PC-9 (cell line): ENCODE data around the gene MAN2A1. TPM values are rescaled to one million over a fixed set of nuclear protein-coding genes. Genes with fewer than 3 reads are reported as not detected.

Experiments used
- BruUV-seq: library from RNA; stranded (reverse); fragments of 400-500 nt; replicated peaks from 2 replicates; lab custom pipeline; 2021; lab: Mats Ljungman, UMichigan
- CTCF ChIA-PET: fragments of 300-600 bp; sonication (Branson Sonifier 250); formaldehyde crosslinking; loops from one replicate; lab custom pipeline; 2022; ENCODE audit warnings: antibody characterized with exemption; lab: Charles Lee
- POLR2A ChIA-PET: fragments of 300-600 bp; sonication (Branson Sonifier 250); formaldehyde crosslinking; loops from one replicate; lab custom pipeline; 2022; ENCODE audit warnings: antibody characterized with exemption; ENCODE audit not compliant: unreplicated experiment; lab: Charles Lee
- DNase-seq, 2 experiments: peaks; one replicate each; pipeline versions ENCODE4 v3.0.0 to v3.0.0-alpha.2; 2015 to 2022; ENCODE audit warnings: mixed read lengths in 1 of 2
- H2AFZ ChIP-seq: fragments of 200-600 bp; sonication (generic); 2 replicates; pipeline ENCODE4 v1.8.1; 2017; ENCODE audit warnings: antibody characterized with exemption
- H3F3A ChIP-seq: fragments of 200-600 bp; sonication (generic); 2 replicates; pipeline ENCODE4 v1.8.1; 2017; ENCODE audit warnings: antibody characterized with exemption, mild to moderate bottlenecking, low read depth; ENCODE audit not compliant: insufficient read depth
- H3K27ac ChIP-seq: fragments of 200-600 bp; sonication (generic); 2 replicates; pipeline ENCODE4 v1.6.1; 2016; ENCODE audit warnings: mixed run types
- H3K27me3 ChIP-seq: fragments of 200-600 bp; sonication (generic); 2 replicates; pipeline ENCODE4 v1.6.1; 2016; ENCODE audit warnings: low read depth, mixed run types; ENCODE audit not compliant: insufficient read depth
- H3K36me3 ChIP-seq: fragments of 200-600 bp; sonication (generic); 2 replicates; pipeline ENCODE4 v1.6.1; 2016; ENCODE audit warnings: low read depth, mixed run types
- H3K4me1 ChIP-seq: fragments of 200-600 bp; sonication (generic); replicated peaks from 2 replicates; pipeline ENCODE4 v1.6.1; 2016; ENCODE audit warnings: mixed run types; ENCODE audit not compliant: insufficient read depth
- H3K4me2 ChIP-seq: fragments of 200-600 bp; sonication (generic); 2 replicates; pipeline ENCODE4 v1.6.1; 2017; ENCODE audit warnings: mixed run types
- H3K4me3 ChIP-seq: fragments of 200-600 bp; sonication (generic); 2 replicates; pipeline ENCODE4 v1.6.1; 2016; ENCODE audit warnings: mixed run types
- H3K79me2 ChIP-seq: fragments of 200-600 bp; sonication (generic); 2 replicates; pipeline ENCODE4 v1.6.1; 2017; ENCODE audit warnings: low read depth, mixed run types
- H3K9me2 ChIP-seq: fragments of 200-600 bp; sonication (generic); 2 replicates; pipeline ENCODE4 v1.8.1; 2017; ENCODE audit warnings: mild to moderate bottlenecking; ENCODE audit not compliant: insufficient read depth
- H3K9me3 ChIP-seq: fragments of 200-600 bp; sonication (generic); 2 replicates; pipeline ENCODE4 v1.8.1; 2016; ENCODE audit warnings: low read depth; ENCODE audit not compliant: insufficient read depth
- H4K20me1 ChIP-seq: fragments of 200-600 bp; sonication (generic); 2 replicates; pipeline ENCODE4 v1.8.1; 2017; ENCODE audit not compliant: insufficient read depth
- EZH2 ChIP-seq: fragments of 200-600 bp; sonication (generic); IDR thresholded peaks from 2 replicates; pipeline ENCODE4 v1.8.0; 2017; ENCODE audit warnings: antibody characterized with exemption, low read depth
- intact Hi-C: fragments of 100-400 bp; cut with micrococcal nuclease; formaldehyde crosslinking; loops from one replicate; pipeline ENCODE4 v1.10.0; 2022; ENCODE audit not compliant: unreplicated experiment
- total RNA-seq: library from RNA; stranded (reverse); gene quantifications from 2 replicates; pipeline ENCODE4 v1.2.3, GENCODE V29; 2021
- TF ChIP-seq, protein P1 (sequence below): fragments of 200-600 bp; sonication (generic); conservative IDR thresholded peaks from 2 replicates; pipeline ENCODE4 v1.6.1; 2017; ENCODE audit warnings: mixed run types, antibody characterized with exemption, mild to moderate bottlenecking, moderate library complexity

The MAN2A1 gene
- total RNA-seq, 1 experiment from 2014 or later, result 27.3 TPM

- Histone ChIP-seq H3K27ac (no peak overlapping the region), H2AFZ (no peak overlapping the region), H3K36me3 (no peaks in the 10 kb centered on the region), H3K27me3 (no peaks in the 10 kb centered on the region), H3K4me1 (no peaks in the 10 kb centered on the region), H3F3A (no peaks in the 10 kb centered on the region), H3K9me3 (no peaks in the 10 kb centered on the region), H3K4me3 (no peak overlapping the region), H3K79me2 (no peaks in the 10 kb centered on the region), H4K20me1 (no peaks in the 10 kb centered on the region), H3K4me2 (no peak overlapping the region), H3K9me2 (no peaks in the 10 kb centered on the region)
- CTCF ChIA-PET, result no interaction called here
- BruUV-seq, result no TSS peak
- no peak for DNase-seq
- POLR2A ChIA-PET, result no interaction called here
- no peak for TF ChIP-seq EZH2
- TF ChIP-seq, protein P1, sequence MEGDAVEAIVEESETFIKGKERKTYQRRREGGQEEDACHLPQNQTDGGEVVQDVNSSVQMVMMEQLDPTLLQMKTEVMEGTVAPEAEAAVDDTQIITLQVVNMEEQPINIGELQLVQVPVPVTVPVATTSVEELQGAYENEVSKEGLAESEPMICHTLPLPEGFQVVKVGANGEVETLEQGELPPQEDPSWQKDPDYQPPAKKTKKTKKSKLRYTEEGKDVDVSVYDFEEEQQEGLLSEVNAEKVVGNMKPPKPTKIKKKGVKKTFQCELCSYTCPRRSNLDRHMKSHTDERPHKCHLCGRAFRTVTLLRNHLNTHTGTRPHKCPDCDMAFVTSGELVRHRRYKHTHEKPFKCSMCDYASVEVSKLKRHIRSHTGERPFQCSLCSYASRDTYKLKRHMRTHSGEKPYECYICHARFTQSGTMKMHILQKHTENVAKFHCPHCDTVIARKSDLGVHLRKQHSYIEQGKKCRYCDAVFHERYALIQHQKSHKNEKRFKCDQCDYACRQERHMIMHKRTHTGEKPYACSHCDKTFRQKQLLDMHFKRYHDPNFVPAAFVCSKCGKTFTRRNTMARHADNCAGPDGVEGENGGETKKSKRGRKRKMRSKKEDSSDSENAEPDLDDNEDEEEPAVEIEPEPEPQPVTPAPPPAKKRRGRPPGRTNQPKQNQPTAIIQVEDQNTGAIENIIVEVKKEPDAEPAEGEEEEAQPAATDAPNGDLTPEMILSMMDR, result no peak
- intact Hi-C loops, result no loop called here
These were observed 36.0 kb upstream of the MAN2A1 start for GRCh38 chr5:109653561-109654239.

GRCh38 chr5:109654455-109654854 lies 35.3 kb upstream of the MAN2A1 start:
- H2AFZ ChIP-seq, result no peak overlapping the region
- H4K20me1 ChIP-seq, result no peaks in the 10 kb centered on the region
- CTCF ChIA-PET, result no interaction called here
- H3K36me3 ChIP-seq, result no peaks in the 10 kb centered on the region
- DNase-seq, result no peak
- intact Hi-C loops, result no loop called here
- no peaks in the 10 kb centered on the region for H3K4me1 ChIP-seq
- TF ChIP-seq, protein P1, result no peak
- no peak for TF ChIP-seq EZH2
- H3K4me3 ChIP-seq, result no peak overlapping the region
- no peak overlapping the region for H3K4me2 ChIP-seq
- no peaks in the 10 kb centered on the region for H3K9me3 ChIP-seq
- no peaks in the 10 kb centered on the region for H3K27me3 ChIP-seq
- H3K27ac ChIP-seq, result no peak overlapping the region
- no peaks in the 10 kb centered on the region for H3F3A ChIP-seq
- no peaks in the 10 kb centered on the region for H3K79me2 ChIP-seq
- no peaks in the 10 kb centered on the region for H3K9me2 ChIP-seq
- POLR2A ChIA-PET, result no interaction called here
- BruUV-seq, result no TSS peak

- intact Hi-C loops, result no loop called here
- Histone ChIP-seq H3K4me2 (no peak overlapping the region), H3K9me3 (no peaks in the 10 kb centered on the region), H4K20me1 (no peaks in the 10 kb centered on the region), H3K27ac (no peak overlapping the region), H3F3A (no peaks in the 10 kb centered on the region), H2AFZ (no peak overlapping the region), H3K27me3 (no peaks in the 10 kb centered on the region), H3K4me1 (no peaks in the 10 kb centered on the region), H3K4me3 (no peak overlapping the region), H3K79me2 (no peaks in the 10 kb centered on the region), H3K36me3 (no peaks in the 10 kb centered on the region), H3K9me2 (no peaks in the 10 kb centered on the region)
- TF ChIP-seq EZH2, result no peak
- TF ChIP-seq, protein P1, result no peak
- BruUV-seq, result no TSS peak
- no peak for DNase-seq
- CTCF ChIA-PET, result no interaction called here
- POLR2A ChIA-PET, result no interaction called here
These were observed 33.9 kb upstream of the MAN2A1 start for GRCh38 chr5:109655841-109656240.
